ENCODE results near the gene SCN1A.
"Not testable (repeated sequence)": the region's sequence is repeated elsewhere in the genome, so short reads cannot be mapped to it uniquely, and the experiment has no call there.

The SCN1A gene

DNA sequence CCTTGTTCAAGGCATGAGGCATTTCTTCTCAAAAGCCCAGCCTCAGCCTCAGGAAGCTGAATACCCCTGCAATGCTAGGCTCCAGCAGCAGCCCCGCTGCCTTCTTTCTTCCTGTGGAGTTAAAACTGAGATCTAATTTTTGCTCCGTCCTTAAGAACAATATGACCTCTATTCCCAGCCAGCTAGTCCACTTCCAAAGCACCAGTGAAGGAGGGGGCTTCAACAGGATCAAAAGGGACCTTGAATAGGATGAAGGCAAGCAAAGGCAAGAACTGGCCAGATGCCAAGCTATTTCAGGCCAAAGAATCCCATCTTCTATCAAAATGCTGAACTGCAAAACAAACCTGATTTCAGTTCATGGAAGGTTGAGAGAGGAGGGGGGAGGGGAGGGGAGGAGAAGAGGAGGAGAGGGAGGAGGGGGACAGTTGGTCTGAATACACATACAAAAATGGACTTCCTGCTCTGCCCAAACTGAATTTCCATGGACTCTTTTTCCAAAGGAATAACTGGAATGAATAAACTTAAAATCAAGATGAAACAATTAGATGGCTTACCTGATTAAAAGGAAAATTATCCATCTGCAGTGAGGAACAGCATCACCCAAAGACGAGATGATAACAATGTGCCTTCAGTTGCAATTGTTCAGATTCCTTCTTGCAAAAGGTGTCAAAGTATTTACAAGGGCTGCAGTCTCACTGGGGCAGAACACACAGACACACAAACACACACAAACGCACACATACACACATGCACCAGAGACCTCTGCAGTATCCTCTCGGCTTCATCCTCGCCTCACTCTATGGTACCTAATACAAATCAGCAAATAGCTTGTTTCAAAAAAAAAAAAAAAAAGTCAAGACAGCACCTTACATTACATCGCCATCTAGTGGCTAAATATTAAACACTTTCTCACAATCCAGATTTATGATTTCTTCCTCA is at the start of gene SCN1A:
Gene SCN1A (minus strand): TSS at position 804 of the 939 bp plus-strand sequence. CDS start 54,399 bp downstream, outside the sequence.
- DNase-seq (ENCODE audit: low read depth in 2 of 2): no peak

DNA sequence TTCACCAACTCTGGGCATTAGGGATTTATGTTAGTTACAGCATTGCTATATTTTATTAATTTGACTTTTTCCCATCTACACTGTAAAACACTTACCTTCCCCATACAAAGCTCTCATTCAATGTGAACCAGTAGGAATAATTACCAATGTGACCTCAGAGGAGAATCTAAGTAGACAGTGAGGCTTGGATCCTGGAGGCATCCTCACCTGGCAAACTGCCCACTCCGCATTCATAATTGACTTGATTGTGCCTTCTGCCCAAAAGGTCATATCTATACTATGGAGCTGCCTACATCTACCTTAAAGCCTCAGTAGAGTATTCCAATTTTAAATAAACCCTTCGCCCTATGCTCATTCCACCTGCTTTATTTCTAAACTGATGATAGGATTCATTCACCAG is 45.4 kb upstream of the SCN1A start:
- DNase-seq (ENCODE audit: low read depth in 2 of 2): no peak

GRCh38 chr2:166171216-166171615 is 43.4 kb upstream of the SCN1A start:
- no peak for DNase-seq (ENCODE audit: low read depth in 2 of 2)

DNA sequence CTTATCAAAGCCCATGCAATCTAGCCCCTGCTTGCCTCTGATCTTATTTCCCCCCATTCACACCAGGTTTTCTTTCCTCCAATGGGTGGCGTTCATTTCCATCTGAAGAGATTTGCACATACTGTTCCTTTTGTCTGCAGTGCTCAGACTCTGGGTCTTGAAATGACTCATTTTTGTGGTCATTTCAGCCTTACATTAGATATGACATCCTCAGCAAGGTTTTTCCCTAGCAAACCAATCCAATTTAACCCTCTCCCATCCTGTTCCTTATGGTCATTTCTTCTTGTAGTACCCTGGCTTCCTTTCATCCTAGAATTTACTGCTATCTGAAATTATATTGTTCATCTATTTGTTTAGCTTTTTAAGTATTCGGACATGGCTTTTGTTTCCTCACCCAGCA is 42.5 kb upstream of the SCN1A start:
- no peak for DNase-seq (ENCODE audit: low read depth in 2 of 2)

DNA sequence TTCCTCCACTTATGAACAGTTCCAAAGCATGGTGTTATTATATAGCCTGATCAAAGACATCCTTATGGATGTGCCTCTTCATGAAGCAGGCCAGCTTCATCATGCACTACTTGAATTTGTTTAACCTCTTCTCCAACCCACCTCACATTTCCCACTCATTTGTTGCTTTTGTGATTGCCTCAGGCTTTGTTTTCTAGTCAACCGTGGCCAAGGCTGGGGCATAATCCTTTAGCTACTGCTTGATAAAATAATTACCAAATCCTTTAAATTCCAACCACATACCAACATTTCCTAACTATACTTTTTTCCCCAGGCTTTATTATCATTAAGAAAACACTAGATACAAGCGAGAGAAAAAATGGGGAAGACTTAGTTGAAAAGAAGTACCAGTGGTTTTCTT is 39.6 kb upstream of the SCN1A start:
- no peak for DNase-seq (ENCODE audit: low read depth in 2 of 2)

DNA sequence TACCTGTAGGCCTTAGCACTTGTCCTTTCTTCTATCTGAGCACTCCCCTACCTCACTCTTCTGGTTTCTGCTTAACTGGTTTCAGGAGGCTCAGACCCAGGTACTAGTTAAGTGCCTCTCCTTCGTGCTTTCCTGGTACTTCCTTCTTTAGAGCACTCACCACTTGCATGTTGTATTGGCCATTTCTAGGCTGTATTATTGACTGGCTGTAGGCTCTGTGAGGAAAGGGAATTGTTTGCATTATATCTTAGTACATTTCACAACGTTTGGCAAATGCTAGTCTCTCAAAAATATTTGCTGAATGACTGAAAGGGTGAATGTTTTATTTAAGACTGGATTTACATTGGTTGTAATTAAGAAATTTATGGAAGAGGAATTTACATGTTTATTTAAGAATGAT is 36.0 kb upstream of the SCN1A start:
- no peak for DNase-seq (ENCODE audit: low read depth in 2 of 2)

- no peak for DNase-seq (ENCODE audit: low read depth in 2 of 2)
Observed at GRCh38 chr2:166158546-166158945, 30.7 kb upstream of the SCN1A start.

DNA sequence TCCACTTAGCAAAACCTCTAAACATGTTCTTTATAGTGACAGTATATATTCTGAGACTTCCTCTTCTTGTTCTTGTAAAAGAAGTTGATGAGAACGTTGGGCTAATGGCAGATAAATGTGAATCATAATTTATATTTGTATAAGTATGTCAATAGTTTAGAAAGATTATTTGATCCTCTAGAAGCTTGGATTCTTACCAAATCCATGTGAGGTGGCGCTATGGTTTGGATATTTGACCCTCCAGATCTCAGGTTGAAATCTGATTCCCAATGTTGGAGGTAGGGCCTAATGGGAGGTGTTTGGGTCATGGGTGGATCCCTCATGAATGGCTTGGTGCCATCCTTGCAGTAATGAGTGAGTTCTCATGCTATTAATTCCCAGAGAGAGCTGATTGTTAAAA is 29.8 kb upstream of the SCN1A start:
- DNase-seq (ENCODE audit: low read depth in 2 of 2): no peak

DNA sequence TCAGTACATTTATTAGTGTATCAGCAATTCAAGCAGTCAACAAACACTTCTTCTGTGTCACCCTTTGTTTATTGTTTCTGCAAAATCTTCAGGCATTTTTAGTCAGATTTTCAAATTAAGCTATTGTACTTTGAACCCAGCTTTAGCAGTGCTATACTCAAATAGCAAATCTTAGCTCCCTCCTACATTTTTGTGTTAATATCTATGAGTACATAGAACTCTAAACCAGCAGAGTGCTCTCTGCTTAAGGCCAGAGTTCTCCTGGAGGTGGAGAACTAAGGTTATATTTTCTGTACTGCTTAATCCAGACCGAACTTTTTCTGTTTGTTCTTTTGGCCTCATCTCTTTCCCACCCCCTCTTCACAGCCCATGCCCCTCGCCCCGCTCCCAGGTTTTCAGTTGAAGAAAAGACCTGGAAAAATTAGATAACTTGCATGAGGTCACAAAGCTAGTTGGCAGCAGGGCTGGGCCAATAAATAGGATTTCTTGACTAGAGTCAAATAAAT is 29.2 kb upstream of the SCN1A start:
- no peak for DNase-seq (ENCODE audit: low read depth in 2 of 2)

DNA sequence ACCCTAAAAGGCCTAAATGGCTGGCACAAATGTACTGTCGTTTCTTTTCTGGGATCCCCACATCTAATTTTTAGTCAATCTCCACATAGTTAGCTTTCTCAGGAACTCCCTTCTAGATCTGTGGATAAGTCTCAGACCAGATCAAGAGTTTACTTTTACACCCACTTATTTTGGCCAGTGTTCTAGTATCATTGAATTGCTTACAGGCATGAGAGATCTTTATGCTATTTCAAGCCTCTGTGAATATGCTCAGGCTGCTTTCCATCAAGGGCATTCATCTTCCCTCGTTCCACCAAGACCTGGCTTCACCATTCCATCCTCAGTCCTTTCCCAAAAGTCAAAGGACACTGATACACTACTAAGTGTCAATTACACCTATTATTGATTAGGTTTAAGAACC is 27.8 kb upstream of the SCN1A start:
- no peak for DNase-seq (ENCODE audit: low read depth in 2 of 2)

- no peak for DNase-seq (ENCODE audit: low read depth in 2 of 2)
Observed at GRCh38 chr2:166154685-166155338, 27.0 kb upstream of the SCN1A start.

- no peak for DNase-seq (ENCODE audit: low read depth in 2 of 2)
Observed at GRCh38 chr2:166152064-166152463, 24.2 kb upstream of the SCN1A start.

DNA sequence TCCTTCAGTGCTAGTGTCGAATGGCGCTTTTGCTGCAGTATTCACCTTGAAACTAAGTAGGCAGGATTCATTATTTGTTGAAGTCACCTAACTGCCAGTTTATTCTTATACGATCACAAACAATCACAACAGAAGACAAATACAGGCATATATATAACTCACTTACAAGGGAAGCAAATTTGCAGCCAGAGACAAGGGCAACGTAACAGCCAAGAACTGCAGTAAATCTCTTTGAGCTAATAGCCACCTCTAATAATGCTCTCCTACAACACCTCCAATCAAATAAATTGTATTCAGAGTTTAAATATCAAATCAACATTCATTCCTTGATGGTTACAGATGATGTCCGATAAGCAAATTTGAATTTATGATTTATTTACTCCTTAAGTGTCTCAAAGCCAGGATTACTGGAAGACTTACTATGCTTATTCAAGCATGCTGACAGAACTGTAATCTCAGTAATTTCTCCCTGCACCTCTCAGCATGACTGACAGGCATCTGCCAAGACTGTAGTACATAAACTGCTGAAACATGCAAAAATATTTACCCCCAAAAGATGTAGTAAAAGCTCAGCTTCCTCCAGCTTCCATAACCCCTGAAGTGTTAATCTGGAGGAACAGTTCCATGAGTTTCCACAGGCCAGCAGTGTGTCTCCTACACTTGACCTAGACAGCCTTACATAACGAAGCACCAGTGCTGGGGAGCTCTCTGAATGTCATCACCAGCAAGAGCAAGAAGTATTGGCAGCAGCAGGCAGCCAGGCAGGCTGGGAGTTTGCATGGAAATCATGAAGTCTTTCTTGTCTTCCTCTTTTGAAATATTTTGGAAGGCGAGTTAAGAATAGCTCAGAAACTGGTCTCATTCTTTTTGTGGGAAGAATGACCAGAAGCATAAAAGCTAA is 20.9 kb upstream of the SCN1A start:
- DNase-seq (ENCODE audit: low read depth in 2 of 2): no peak

GRCh38 chr2:166147883-166148282 is 20.1 kb upstream of the SCN1A start:
- DNase-seq (ENCODE audit: low read depth in 2 of 2): no peak

DNA sequence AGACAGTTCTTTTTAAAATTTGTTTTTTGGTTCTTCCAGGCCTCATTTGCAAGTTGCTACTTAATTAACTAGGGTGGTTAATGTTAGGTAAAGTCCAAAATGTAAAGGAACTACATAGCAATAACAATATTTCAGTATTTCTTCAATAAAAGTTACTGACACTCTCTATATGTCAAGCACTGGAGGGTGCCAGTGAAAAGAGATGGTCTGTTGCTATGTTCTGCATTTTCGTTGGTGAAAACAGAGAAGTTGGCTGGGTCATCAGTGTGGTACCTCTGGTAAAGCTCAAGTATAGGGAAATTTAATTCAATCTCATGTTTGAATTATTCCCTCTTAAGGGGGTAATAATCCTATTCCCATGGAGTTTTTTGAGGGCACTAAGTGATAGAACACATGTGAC is 16.3 kb upstream of the SCN1A start:
- DNase-seq (ENCODE audit: low read depth in 2 of 2): no peak

GRCh38 chr2:166140932-166141331 is 13.1 kb upstream of the SCN1A start:
- DNase-seq (ENCODE audit: low read depth in 2 of 2): no peak

DNA sequence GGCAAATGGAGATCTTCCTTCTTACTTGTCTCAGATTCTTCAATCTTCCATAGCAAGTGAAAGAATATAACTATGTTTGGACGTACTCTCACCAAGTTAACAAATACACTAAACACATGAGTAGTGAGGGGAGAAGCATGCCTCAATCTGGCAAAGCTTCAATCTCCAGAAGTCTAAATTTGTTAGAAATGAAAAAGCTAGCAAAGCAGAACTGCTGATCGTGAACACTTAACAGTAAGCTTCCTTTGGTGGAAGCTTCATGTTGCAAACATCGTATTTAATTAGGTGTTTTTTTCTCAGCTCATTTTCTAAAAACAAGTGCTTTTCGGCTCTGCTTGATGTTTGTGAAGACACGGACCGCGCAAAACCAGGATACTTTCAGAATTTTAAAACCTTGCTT is 12.7 kb upstream of the SCN1A start:
- DNase-seq (ENCODE audit: low read depth in 2 of 2): no peak

DNA sequence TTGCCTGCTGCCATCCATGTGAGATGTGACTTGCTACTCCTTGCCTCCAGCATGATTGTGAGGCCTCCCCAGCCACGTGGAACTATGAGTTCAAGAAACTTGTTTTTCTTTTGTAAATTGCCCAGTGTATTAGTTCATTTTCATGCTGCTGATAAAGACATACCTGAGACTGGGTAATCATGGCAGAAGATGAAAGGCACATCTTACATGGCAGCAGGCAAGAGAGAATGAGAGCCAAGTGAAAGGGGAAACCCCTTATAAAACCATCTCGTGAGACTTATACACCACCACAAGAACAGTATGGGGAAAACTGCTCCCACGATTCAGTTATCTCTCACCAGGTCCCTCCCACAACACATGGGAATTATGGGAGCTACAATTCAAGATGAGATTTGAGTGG is 11.7 kb upstream of the SCN1A start:
- DNase-seq (ENCODE audit: low read depth in 2 of 2): not testable (repeated sequence)

- no peak for DNase-seq (ENCODE audit: low read depth in 2 of 2)
Observed at GRCh38 chr2:166138667-166139066, 10.8 kb upstream of the SCN1A start.

DNA sequence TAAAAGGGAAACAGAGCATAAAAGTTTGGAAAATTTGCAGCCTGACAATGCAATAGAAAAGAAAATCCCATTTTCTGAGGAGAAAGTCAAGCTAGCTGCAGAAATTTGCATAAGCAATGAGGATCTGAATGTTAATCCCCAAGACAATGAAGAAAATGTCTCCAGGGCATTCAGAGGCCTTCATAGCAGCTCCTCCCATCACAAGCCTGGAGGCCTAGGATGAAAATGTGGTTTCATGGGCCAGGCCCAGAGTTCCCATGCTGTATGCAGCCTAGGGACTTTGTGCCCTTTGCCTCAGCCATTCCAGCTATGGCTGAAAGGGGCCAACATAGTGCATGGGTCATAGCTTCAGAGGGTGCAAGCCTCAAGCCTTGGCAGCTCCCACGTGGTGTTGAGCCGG is 10.3 kb upstream of the SCN1A start:
- DNase-seq (ENCODE audit: low read depth in 2 of 2): no peak

DNA sequence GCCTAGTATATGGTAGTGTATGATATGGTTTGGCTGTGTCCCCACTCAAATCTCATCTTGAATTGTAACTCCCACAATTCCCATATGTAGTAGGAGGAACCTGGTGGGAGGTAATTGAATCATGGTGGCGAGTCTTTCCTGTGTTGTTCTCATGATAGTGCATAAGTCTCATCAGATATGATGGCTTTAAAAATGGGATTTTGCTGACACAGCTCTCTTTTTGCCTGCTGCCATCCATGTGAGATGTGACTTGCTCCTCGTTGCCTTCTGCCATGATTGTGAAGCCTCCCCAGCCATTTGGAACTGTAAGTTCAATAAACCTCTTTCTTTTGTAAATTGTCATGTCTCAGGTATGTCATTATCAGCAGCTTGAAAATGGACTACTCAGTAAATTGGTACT is 9.5 kb upstream of the SCN1A start:
- DNase-seq (ENCODE audit: low read depth in 2 of 2): no peak

- DNase-seq (ENCODE audit: low read depth in 2 of 2): no peak
Observed at GRCh38 chr2:166135849-166136258, 8.0 kb upstream of the SCN1A start.
